Neural cell (in vitro differentiated cells): ENCODE data around the gene PLCB1.

Experiments used
- EZH2 ChIP-seq: fragments of 200-600, 300-800 bp; shearing (Covaris generic), sonication (generic); IDR thresholded peaks from 2 replicates; pipeline ENCODE4 v1.6.1; 2014; ENCODE audit warnings: antibody characterized with exemption, low read length, borderline replicate concordance, mild to moderate bottlenecking; ENCODE audit not compliant: insufficient read depth, poor library complexity, severe bottlenecking
- TF ChIP-seq, protein P1 (sequence below): fragments of 450-650 bp; IDR thresholded peaks from 2 replicates; pipeline ENCODE4 v1.5.1; 2014; ENCODE audit warnings: antibody characterized with exemption, mild to moderate bottlenecking, moderate library complexity; ENCODE audit not compliant: poor library complexity, severe bottlenecking

GRCh38 chr20:8834851-8835250, 702.8 kb downstream of the PLCB1 start:
- TF ChIP-seq, protein P1, sequence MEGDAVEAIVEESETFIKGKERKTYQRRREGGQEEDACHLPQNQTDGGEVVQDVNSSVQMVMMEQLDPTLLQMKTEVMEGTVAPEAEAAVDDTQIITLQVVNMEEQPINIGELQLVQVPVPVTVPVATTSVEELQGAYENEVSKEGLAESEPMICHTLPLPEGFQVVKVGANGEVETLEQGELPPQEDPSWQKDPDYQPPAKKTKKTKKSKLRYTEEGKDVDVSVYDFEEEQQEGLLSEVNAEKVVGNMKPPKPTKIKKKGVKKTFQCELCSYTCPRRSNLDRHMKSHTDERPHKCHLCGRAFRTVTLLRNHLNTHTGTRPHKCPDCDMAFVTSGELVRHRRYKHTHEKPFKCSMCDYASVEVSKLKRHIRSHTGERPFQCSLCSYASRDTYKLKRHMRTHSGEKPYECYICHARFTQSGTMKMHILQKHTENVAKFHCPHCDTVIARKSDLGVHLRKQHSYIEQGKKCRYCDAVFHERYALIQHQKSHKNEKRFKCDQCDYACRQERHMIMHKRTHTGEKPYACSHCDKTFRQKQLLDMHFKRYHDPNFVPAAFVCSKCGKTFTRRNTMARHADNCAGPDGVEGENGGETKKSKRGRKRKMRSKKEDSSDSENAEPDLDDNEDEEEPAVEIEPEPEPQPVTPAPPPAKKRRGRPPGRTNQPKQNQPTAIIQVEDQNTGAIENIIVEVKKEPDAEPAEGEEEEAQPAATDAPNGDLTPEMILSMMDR, result no peak
- no peak for TF ChIP-seq EZH2
